Measurements from ENCODE around the gene URB2.
"Not testable (repeated sequence)": the region's sequence is repeated elsewhere in the genome, so short reads cannot be mapped to it uniquely, and the experiment has no call there.

Gene URB2

DNA sequence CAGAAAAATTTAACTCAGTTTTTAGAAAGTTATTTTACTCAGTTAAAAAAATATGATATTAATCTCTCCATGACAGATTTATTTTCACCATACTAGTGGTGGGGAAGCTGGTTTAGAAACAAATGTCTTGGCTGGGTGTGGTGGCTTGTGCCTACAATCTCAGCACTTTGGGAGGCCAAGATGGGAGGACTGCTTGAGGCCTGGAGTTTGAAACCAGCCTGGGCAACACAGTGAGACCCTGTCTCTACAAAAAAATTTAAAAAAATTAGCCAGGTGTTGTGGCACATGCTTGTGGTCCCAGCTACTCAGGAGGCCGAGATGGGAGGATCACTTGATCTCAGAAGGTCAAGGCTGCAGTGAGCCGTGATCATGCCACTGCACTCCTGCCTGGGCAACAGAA is 17.5 kb upstream of the URB2 start:
- intact Hi-C loops (cut with DNase I) = no loop called here
- no peak for DNase-seq

DNA sequence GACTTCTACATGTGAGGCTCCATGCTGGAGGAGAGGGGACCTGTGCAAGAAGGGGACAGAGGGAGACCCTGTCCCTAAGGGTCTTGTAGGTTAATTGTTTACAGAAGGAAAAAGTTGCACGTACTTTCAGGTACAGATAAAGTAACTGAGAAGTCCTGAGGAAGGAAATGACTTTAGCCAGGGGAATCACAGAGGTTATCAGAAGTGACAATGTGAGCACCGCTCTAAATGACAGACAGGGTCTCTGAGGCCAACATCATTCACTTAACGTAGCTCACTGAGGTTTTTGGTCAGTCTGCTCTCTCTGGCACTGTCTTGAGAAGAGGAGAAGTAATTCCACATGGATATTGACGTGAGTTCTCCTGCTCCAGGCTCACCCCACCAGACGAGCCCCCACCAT is 12.1 kb upstream of the URB2 start:
- intact Hi-C loops (cut with DNase I) = no loop called here
- DNase-seq = no peak

DNA sequence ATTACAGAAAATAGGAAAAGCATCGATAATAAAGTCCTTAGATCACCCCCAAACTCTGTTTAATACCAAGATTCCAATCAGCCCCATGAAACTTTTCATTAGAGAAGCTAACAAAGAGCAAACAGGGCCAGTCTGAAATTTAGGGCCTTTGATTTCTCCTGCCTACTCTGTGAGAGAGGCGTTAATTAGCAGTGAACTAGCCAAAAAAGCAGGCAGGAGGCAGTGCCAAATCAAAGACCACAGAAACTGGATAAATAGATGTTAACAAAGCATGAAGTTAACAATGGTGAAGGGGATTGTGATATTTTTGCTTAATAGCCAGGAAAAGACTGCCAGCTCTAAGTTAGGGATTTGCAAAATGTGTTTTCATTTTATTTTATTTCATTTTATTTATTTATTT is 11.3 kb upstream of the URB2 start:
- DNase-seq = no peak
- intact Hi-C loops (cut with DNase I) = no loop called here

DNA sequence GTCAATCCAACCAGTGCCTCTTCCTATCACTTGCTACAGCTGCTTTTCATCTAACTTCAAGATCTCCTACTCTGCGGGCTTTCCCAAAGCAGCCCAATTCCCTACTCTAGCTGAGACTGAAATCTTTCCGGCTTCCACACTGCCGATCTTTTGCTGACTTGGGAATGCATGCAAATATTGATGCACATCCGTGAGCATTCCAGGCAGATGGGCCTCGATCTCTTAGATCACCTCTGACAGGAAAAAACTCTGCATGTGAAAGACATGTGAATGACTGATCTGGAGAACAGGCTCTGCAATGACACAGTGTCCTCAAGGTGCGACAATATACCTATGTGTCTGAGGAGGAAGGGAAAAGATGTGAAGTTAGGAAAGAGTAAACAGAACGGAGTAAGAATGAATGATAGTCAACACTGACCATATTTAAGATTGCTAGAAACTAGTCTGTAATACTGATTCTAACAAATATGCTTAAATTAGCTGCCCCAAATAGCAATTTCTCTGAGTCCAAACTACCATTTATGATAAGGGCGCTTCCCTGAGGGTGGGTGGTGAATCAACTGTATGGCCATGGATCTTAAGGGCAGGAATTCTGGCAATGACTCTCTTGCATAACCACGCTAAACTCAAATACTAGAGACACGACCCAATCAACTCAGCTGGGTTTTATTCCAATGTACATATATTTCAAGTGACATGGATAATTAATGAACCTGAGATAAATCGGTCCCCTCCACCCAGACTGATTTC is 8.5 kb upstream of the URB2 start:
- intact Hi-C loops (cut with DNase I) = no loop called here

DNA sequence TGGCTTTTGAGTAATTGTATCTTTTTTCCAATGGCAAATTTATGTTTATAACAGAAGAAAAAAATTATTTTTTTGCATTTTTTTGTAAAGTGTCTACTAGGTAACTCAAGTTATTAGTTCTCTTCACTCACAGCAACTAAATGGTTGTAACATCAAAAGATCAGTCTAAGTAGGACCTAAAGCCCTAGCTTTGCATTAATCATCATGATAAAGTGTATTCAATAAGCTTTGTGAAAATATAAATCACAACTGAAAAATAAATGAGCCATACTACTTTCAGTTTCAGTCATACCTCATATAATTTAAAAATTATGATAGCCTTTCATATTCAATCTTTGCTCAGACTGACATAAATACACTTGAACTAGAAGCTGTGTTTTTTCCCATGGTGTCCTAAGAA is 7.0 kb upstream of the URB2 start:
- DNase-seq = no peak
- intact Hi-C loops (cut with DNase I) = no loop called here

More for the DNA sequence above, 8.5 kb upstream of the URB2 start:
- no peak for DNase-seq

DNA sequence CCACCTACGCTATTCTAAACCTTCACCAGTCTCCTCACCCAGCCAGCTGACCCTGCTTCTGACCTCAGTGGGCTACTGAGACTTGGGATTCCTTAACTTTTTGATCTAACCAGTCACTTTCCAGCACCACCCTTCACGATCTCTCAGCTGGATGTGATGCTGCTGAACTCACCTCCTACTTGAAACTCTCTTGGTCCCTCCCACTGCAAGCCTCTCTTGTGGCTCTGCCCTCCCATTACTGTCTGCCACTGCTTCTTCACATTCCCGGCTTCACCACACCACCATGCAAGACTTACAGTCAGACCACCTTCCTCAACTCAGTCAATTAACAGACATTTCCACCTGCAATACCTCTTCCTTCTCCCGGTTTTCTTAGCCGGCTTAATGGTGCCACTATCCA is 6.4 kb upstream of the URB2 start:
- no peak for DNase-seq
- intact Hi-C loops (cut with DNase I) = no loop called here

DNA sequence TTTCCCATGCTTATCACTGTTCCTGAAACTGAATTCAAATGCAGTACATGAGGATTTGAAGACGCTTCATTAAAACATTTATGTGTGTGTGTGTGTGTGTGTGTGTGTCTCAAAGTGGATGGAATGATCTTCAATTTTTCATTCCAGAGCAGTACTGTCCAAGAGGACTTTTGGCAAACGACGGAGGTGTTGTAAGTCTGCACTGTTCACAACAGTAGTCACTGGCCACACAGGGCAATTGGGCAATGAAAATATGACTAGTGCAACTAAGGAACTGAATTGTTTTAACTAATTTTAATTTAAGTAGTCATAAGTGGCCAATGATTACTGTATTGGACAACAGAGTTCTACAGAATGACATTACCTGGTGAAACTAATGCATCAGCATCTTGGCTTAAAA is 5.2 kb upstream of the URB2 start:
- intact Hi-C loops (cut with DNase I) = no loop called here
- DNase-seq = no peak

DNA sequence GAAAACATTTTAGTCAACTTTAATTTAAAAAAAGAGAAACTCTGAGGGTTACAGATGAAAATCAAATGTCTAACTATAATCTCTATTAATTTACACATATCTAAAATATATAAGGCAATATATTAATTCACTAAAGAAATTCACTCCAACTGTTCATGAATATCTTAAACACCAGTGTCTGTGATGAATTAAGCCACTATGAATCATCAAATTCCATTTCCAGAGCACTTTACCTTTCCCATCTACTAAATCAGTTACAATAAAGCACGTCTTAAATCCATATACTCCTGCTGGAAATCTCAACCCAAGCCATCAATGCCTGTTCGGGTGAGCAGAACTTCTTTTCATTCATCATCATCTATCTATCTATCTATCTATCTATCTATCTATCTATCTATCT is 4.4 kb upstream of the URB2 start:
- DNase-seq = no peak
- intact Hi-C loops (cut with DNase I) = no loop called here

DNA sequence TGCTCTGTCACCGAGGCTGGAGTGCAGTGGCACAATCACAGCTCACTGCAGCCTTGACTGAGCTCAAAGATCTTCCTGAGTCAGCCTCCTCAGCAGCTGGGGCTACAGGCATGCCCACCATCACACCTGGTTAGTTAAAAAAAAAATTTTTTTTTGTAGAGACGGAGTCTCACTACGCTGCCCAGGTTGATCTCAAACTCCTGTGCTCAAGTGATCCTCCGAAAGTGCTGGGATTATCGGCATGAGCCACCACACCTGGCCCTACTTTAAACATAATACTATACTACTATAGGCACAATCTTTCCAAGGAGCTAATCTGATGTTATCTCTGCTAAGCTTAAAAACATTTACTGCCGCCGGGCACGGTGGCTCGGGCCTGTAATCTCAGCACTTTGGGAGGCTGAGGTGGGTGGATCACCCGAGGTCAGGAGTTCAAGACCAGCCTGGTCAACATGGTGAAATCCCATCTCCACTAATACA is 3.4 kb upstream of the URB2 start:
- intact Hi-C loops (cut with DNase I); DNase-seq: not testable (repeated sequence)

DNA sequence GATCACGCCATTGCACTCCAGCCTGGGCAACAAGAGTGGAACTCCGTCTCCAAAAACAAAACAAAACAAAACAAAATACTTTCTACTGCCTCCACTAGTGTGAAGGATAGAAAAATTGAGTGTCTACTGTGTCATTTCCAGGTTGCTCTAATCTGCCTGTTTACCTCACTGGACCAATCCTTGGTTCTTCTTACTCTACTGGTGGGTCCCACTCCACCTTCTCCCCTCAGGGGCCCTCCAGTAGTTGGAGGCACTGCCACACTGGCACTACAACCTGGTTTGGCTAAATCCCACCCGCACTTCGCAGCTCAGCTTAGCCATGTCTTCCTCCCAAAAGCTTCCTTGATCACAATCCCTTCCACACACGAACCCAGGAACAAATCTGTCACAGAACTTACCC is 2.8 kb upstream of the URB2 start:
- DNase-seq = no peak
- intact Hi-C loops (cut with DNase I) = no loop called here

DNA sequence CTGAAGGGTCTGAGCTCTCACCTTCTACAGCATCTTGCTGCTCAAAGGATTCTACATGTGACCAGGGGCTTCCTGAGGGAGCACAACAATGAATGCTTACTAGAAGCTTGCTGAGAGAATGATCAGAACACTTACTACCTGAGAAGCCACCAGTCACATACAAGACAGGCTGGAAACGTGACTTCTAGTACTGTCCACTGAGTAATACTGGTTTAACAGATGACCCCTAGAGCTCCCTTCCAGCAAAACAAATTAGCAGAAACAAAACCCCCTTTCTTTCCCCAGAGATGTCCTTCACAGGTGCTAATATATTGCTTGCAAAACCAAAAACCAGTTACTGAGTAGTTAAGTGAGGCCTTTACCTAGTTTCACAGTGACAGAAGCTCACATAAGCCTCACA is 2.2 kb upstream of the URB2 start:
- DNase-seq = no peak
- intact Hi-C loops (cut with DNase I) = no loop called here

DNA sequence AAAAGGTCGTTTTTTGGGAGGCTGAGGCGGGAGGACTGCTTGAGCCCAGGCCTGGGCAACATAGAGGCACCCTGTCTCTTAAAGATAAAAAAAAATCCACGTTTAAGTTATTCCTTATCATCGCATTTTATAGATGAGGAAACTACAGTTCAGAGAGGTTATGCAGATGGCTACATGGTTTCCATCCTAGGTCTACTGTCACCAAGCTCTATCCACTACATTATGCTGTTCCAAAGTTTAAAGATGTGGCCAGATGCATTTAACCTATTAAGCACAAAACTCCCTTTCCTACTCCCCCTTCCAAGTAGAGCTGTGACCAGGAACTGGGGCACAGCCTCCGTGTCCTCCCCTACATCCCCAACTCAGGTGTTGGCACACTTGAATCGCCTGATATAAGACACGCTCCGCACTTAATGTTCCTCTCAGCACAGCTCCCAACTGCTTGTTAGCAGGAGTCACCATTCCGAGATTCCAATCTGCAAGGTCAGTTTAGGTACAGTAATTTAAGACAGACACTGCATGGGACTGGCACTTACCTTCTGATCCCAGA is 1.5 kb upstream of the URB2 start:
- no peak for DNase-seq
- intact Hi-C loops (cut with DNase I) = loop anchor here (1.0 to 5.0 kb wide), 2 partner anchors 47 to 66 kb away; partner anchors contain the start of gene ABCB10

DNA sequence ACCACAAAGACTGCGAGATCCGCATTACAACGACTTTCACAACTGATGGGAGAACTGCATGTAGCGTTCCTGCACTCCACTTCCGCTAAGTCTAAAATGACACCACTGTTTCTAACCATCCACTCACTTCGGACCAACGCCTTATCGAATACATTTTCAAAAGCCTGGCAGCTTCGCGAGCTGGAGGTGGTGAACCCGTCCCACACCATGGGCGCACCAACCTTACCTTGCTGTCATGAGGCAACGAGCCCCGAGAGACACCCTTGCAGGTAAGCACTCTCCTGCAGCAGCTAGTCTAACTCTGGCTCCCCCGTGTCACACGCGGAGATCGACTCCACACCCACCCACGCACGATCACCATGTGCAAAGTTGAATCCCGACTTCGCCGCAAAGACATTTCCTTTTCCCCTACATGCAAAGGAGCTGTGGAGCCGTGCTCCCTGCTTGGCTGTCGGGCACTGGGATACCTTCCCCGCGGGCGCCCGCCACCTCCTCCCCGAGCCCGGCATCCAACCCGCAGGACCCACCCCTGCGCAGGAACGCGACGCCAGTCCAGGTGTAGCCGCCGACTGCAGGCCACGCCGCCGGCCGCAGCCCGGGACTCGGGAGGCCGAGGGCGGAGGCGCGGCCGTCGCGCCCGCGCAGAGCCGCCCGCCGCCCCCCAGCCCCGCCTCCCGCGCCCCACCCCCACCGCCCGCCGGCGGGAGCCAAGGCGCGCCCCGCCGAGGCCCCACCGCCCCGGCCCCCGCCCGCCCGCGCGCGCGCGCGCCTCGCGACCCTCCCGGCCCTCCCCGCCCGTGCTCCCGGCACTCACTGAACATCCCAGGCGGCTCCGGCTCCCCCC is 754 bp upstream of the URB2 start:
- DNase-seq = peak; percentile 17 to 89 (median 36)
- intact Hi-C loops (cut with DNase I) = loop anchor here (1.0 to 5.0 kb wide), 2 partner anchors 48 to 67 kb away; partner anchors contain the start of gene ABCB10

DNA sequence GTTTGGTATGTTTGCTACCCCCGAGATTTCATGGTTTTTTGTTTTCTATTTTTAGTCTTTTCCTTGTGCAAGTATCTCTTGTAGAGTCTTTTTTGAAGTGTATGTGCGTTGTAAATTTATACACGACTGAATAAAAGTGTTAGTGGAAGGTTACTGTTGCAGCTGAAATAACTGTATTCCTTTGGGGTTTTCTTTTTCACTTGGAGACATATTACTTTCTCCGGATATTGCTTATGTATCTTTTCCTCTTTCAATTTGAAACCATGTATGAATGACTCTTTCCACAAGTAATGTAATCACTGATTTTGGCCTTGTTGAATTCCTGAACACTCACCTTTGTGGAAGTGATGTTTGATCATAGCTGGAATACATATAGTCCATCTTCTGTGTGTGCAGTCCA is 956 bp downstream of the URB2 start:
- DNase-seq = no peak
- intact Hi-C loops (cut with DNase I) = loop anchor here (5.0 kb wide), 1 partner anchor 50 kb away; no protein-coding TSS in a partner anchor

DNA sequence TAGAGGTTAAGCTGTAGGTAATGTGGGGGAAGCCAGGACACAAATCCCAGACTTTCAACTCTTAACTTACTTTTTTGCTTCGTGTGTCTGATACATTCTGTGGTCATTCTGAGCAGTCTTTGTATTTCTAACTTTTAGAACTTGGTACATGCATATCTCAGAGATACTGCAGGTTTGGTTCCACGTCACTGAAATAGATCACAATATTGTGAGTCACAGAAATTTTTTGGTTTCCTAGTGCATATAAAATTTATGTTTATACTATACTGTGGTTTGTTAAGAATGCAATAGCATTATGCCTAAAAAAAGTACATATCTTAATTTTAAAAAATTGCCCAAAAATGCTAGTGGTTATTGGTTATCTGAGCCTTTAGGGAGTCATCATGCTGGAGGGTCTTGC is 3.2 kb downstream of the URB2 start:
- DNase-seq = no peak
- intact Hi-C loops (cut with DNase I) = loop anchor here (5.0 kb wide), 1 partner anchor 52 kb away; no protein-coding TSS in a partner anchor

DNA sequence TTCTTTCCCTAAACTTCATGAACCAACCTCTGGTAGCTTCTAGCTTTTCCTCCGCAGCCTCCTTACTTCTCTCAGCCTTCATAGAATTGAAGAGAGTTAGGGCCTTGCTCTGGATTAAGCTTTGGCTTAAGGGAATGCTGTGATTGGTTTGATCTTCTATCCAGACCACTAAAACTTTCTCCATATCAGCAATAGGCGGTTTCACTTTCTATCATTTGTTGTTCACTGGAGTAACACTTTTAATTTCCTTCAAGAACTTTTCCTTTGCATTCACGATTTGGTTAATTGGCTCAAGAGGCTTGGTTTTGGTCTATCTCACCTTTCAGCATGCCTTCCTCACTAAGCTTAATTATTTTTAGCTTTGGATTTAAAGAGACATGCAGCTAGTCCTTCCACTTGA is 5.1 kb downstream of the URB2 start:
- DNase-seq = no peak
- intact Hi-C loops (cut with DNase I) = no loop called here

DNA sequence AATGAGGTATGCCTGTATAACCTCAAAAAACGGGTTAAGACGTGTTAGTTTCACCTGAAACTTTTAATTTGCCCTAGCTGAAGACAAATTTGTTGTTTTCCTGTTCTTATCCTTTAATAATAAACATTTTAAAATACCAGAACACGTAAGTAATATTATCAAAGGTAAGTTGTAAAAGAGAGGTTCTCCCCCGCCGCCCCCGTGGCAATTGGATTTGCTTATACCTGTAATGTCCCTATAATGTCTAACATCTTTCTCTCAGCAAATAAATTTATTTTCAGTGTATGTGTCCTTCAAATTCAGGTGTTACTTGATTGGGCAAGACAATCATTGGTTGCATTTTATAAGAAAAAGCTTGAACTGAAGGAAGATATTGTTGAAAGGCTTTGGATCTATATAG is 5.9 kb downstream of the URB2 start:
- no peak for DNase-seq

DNA sequence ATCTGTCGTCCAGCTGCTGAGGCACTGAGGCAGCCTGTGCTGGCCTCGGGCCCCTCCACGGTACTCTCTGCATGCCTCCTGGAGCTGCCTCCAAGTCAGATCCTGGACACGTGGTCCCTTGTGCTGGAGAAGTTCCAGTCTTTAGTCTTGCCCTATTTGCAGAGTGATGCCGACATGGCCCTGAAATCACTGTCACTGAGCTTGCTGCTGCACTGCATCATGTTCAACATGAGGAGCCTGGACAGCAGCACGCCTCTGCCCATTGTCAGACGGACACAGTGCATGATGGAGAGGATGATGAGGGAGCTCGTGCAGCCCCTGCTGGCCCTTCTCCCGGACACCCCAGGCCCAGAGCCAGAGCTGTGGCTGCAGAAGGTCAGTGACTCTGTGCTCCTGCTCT is 10.0 kb downstream of the URB2 start:
- DNase-seq = no peak
- intact Hi-C loops (cut with DNase I) = no loop called here

More for the DNA sequence above, 5.9 kb downstream of the URB2 start:
- intact Hi-C loops (cut with DNase I) = no loop called here

DNA sequence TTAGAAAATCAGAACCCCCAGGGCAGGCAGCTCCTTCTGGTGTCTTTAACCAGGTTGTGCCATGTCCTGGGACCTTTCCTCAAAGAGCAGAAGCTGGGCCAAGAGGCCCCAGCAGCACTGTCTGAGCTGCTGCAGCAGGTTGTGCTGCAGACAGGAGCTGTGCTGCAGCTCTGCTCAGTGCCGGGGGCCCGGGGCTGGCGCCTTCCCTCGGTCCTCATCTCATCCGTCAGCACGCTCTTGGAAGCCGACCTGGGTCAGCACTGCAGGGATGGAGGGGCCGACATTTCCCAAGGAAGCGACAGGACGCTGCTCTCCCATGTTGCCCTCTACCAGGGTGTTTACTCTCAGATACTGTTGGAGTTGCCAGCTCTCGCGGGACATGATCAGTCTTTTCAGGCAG is 11.7 kb downstream of the URB2 start:
- no peak for DNase-seq

DNA sequence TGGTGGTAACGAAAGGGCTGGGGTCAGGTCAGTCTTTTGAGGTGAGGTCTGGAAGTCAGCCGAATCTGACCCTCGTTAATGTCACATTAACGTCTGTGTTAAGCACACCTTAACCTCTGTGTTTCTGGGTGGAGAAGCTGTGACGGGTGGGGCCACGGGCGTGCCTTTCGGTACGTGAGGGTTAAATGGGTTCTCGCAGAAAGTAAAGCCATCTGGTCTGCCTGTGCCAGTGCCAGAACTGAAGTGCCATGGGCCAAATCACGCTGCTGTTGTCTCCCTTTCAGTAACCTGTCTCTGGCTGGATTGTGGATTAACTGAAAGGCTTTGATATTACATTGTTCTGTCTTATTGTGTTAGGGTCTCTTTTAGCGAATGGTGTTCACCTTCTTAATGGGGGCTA is 14.4 kb downstream of the URB2 start:
- intact Hi-C loops (cut with DNase I) = no loop called here

More for the DNA sequence above, 11.7 kb downstream of the URB2 start:
- intact Hi-C loops (cut with DNase I) = no loop called here

DNA sequence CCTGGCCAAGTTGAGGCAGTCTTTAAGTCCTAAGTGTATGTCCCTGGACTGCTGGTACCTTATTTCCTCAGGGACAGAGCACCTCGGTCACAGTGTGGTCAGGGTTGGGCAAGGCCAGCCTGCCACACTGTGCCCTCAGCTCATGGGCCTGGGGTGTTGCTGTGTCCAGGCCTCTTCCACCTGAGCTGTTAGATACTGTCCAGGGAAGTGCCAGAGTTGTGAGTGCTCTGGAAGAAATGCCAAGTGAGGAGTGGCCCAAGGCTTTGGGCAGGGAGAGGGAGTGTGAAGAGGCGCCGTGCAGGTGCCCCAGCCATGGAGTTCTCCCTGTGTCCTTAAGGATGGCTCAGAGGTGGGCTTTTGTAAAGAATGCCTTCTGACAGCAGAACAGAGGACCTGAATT is 15.3 kb downstream of the URB2 start:
- no peak for DNase-seq
- intact Hi-C loops (cut with DNase I) = no loop called here

More for the DNA sequence above, 14.4 kb downstream of the URB2 start:
- no peak for DNase-seq

Data from posterior cingulate gyrus (tissue), 11 donors.